ENCODE data around the gene OSBPL8.
A peak's percentile ranks its signal among the peaks of the same experiment; 100 is the strongest.
"Not testable (repeated sequence)": the region's sequence is repeated elsewhere in the genome, so short reads cannot be mapped to it uniquely, and the experiment has no call there.

Gene OSBPL8

GRCh38 chr12:76519538-76519937, 40.0 kb downstream of the OSBPL8 start:
- no peak overlapping the region for H2AFZ ChIP-seq (ENCODE audit: low read depth, low read length, severe bottlenecking)
- H3K27ac ChIP-seq (ENCODE audit: low read depth, low read length) = no peak overlapping the region
- peaks cover 37% of the 10 kb centered on the region for H3K79me2 ChIP-seq (ENCODE audit: insufficient read depth, low read length)
- no peak overlapping the region for H3K4me3 ChIP-seq (ENCODE audit: insufficient read depth, low read length, poor library complexity, severe bottlenecking)
- no peaks in the 10 kb centered on the region for H3K27me3 ChIP-seq (ENCODE audit: low read length)
- H3K9me2 ChIP-seq (replicated peaks; ENCODE audit: insufficient read depth, low read length) = no peaks in the 10 kb centered on the region
- TF ChIP-seq EZH2phosphoT487 (conservative IDR thresholded peaks at IDR 0.05; ENCODE audit: low read length) (no peak), CTCF (IDR thresholded peaks at IDR 0.05; ENCODE audit: insufficient read depth, low read length, poor library complexity, severe bottlenecking) (no peak)
- H3K9ac ChIP-seq (ENCODE audit: low read length) = no peak overlapping the region
- H3K9me3 ChIP-seq (ENCODE audit: insufficient read depth, low read length) = no peaks in the 10 kb centered on the region
- no peak overlapping the region for H3K4me2 ChIP-seq (ENCODE audit: low read depth, low read length, poor library complexity, severe bottlenecking)
- H3F3A ChIP-seq (ENCODE audit: insufficient read depth) = no peaks in the 10 kb centered on the region
- H3K36me3 ChIP-seq (ENCODE audit: low read length) = no peaks in the 10 kb centered on the region; the same call in 1 of the 2 replicates
- H4K20me1 ChIP-seq (ENCODE audit: low read depth, low read length) = no peaks in the 10 kb centered on the region

GRCh38 chr12:76518699-76519098, 40.9 kb downstream of the OSBPL8 start:
- H3K27ac ChIP-seq (ENCODE audit: low read depth, low read length) = no peak overlapping the region
- TF ChIP-seq CTCF (IDR thresholded peaks at IDR 0.05; ENCODE audit: insufficient read depth, low read length, poor library complexity, severe bottlenecking) = no peak
- no peak for TF ChIP-seq EZH2phosphoT487 (conservative IDR thresholded peaks at IDR 0.05; ENCODE audit: low read length)
- peaks cover 36% of the 10 kb centered on the region for H3K79me2 ChIP-seq (ENCODE audit: insufficient read depth, low read length)
- no peak overlapping the region for H3K9ac ChIP-seq (ENCODE audit: low read length)
- no peaks in the 10 kb centered on the region for H3K9me2 ChIP-seq (replicated peaks; ENCODE audit: insufficient read depth, low read length)
- H3K4me3 ChIP-seq (ENCODE audit: insufficient read depth, low read length, poor library complexity, severe bottlenecking) = no peak overlapping the region
- H3K9me3 ChIP-seq (ENCODE audit: insufficient read depth, low read length) = no peaks in the 10 kb centered on the region
- H3K36me3 ChIP-seq (ENCODE audit: low read length) = no peaks in the 10 kb centered on the region; the same call in 1 of the 2 replicates
- no peaks in the 10 kb centered on the region for H4K20me1 ChIP-seq (ENCODE audit: low read depth, low read length)
- H3K27me3 ChIP-seq (ENCODE audit: low read length) = no peaks in the 10 kb centered on the region
- H2AFZ ChIP-seq (ENCODE audit: low read depth, low read length, severe bottlenecking) = no peak overlapping the region
- no peaks in the 10 kb centered on the region for H3F3A ChIP-seq (ENCODE audit: insufficient read depth)
- H3K4me2 ChIP-seq (ENCODE audit: low read depth, low read length, poor library complexity, severe bottlenecking) = no peak overlapping the region

GRCh38 chr12:76515271-76515670, 44.3 kb downstream of the OSBPL8 start:
- H3K9me2 ChIP-seq (replicated peaks; ENCODE audit: insufficient read depth, low read length) = no peaks in the 10 kb centered on the region
- H3K9ac ChIP-seq (ENCODE audit: low read length) = no peak overlapping the region
- H3K4me3 ChIP-seq (ENCODE audit: insufficient read depth, low read length, poor library complexity, severe bottlenecking) = no peak overlapping the region
- H3K4me2 ChIP-seq (ENCODE audit: low read depth, low read length, poor library complexity, severe bottlenecking) = no peak overlapping the region
- H3K27ac ChIP-seq (ENCODE audit: low read depth, low read length) = no peak overlapping the region
- no peak overlapping the region for H2AFZ ChIP-seq (ENCODE audit: low read depth, low read length, severe bottlenecking)
- peaks cover 15% of the 10 kb centered on the region; the same call in 1 of the 2 replicates for H3K9me3 ChIP-seq (ENCODE audit: insufficient read depth, low read length)
- H4K20me1 ChIP-seq (ENCODE audit: low read depth, low read length) = no peaks in the 10 kb centered on the region
- H3K36me3 ChIP-seq (ENCODE audit: low read length) = 0 out of 2 replicates have a peak, but pooled peaks cover 5% of the 10 kb centered on the region
- peaks cover 16% of the 10 kb centered on the region for H3F3A ChIP-seq (ENCODE audit: insufficient read depth)
- H3K27me3 ChIP-seq (ENCODE audit: low read length) = no peaks in the 10 kb centered on the region
- TF ChIP-seq EZH2phosphoT487 (conservative IDR thresholded peaks at IDR 0.05; ENCODE audit: low read length) (no peak), CTCF (IDR thresholded peaks at IDR 0.05; ENCODE audit: insufficient read depth, low read length, poor library complexity, severe bottlenecking) (no peak)
- peaks cover 17% of the 10 kb centered on the region for H3K79me2 ChIP-seq (ENCODE audit: insufficient read depth, low read length)

- not testable (repeated sequence) for H3K79me2 ChIP-seq (ENCODE audit: insufficient read depth, low read length); H3K27me3 ChIP-seq (ENCODE audit: low read length); H3K9me2 ChIP-seq (replicated peaks; ENCODE audit: insufficient read depth, low read length); H2AFZ ChIP-seq (ENCODE audit: low read depth, low read length, severe bottlenecking); H3K9ac ChIP-seq (ENCODE audit: low read length); H4K20me1 ChIP-seq (ENCODE audit: low read depth, low read length); H3K36me3 ChIP-seq (ENCODE audit: low read length)
- peaks cover 15% of the 10 kb centered on the region; the same call in 1 of the 2 replicates for H3K9me3 ChIP-seq (ENCODE audit: insufficient read depth, low read length)
- peak overlapping the region; percentile 48 for H3K4me2 ChIP-seq (ENCODE audit: low read depth, low read length, poor library complexity, severe bottlenecking)
- H3K27ac ChIP-seq (ENCODE audit: low read depth, low read length) = peak overlapping the region; percentile 78
- H3F3A ChIP-seq (ENCODE audit: insufficient read depth) = peaks cover 16% of the 10 kb centered on the region
- H3K4me3 ChIP-seq (ENCODE audit: insufficient read depth, low read length, poor library complexity, severe bottlenecking) = peak overlapping the region; percentile 38
Observed at GRCh38 chr12:76511116-76511716, 48.4 kb downstream of the OSBPL8 start.
